ENCODE results near the gene ORAI2. TPM values are rescaled to one million over a fixed set of nuclear protein-coding genes. Genes with fewer than 3 reads are reported as not detected.

Gene ORAI2
- total and polyA plus RNA-seq, 2 of the 4 experiments (the other 2 are of a cell fraction), result 52.0 to 58.3 TPM

- H3K4me1 ChIP-seq (ENCODE audit: control insufficient read depth, insufficient read depth, low read length), result peaks cover 2% of the 10 kb centered on the region; the same call in 1 of the 2 replicates
- H4K5ac ChIP-seq (ENCODE audit: low read depth, low read length), result no peak overlapping the region
- peaks cover 10 to 32% of the 10 kb centered on the region in 2 experiments for H3K79me1 ChIP-seq (ENCODE audit: low read depth in 1 of 2, low read length in 2 of 2)
- peaks cover 11% of the 10 kb centered on the region for H4K20me1 ChIP-seq (ENCODE audit: insufficient read depth, low read length)
- no peak overlapping the region for H3K18ac ChIP-seq (ENCODE audit: low read depth, low read length)
- peak overlapping the region; percentile 23 for H2AK9ac ChIP-seq (replicated peaks; ENCODE audit: low read depth, low read length, poor library complexity)
- no peak overlapping the region for H4K91ac ChIP-seq (ENCODE audit: insufficient read depth, low read depth, low read length)
- ATAC-seq (ENCODE audit: low read depth) (no peak), DNase-seq (no peak)
- H3K4me3 ChIP-seq (ENCODE audit: insufficient read depth, low read depth, low read length), result no peak overlapping the region
- H2AFZ ChIP-seq (replicated peaks; ENCODE audit: low read length, poor library complexity), result no peak overlapping the region
- in situ Hi-C loops (cut with MboI; ENCODE audit: low sequenced_read_pairs) (no loop called here), intact Hi-C loops (cut with micrococcal nuclease) (no loop called here), dilution Hi-C loops (cut with HindIII; ENCODE audit: low sequenced_read_pairs, unreplicated experiment) (no loop called here)
- H2BK20ac ChIP-seq (ENCODE audit: low read depth, low read length), result no peak overlapping the region
- H2BK15ac ChIP-seq (ENCODE audit: low read depth, low read length), result no peak overlapping the region
- H4K8ac ChIP-seq (ENCODE audit: low read depth in 2 of 2, low read length in 2 of 2), result no peak overlapping the region
- H3K9ac ChIP-seq (ENCODE audit: low read depth, low read length), result no peak overlapping the region
- CTCF ChIA-PET, result interaction anchor here (0.5 kb wide), 1 partner anchor 1594 kb away, joined by 3 read pairs; the partner anchor contains the start of gene SRRT
- H3K23ac ChIP-seq (ENCODE audit: low read depth, low read length), result no peak overlapping the region
- WGBS, 2 experiments (ENCODE audit: extremely low coverage in 2 of 2, insufficient read length in 1 of 2), result 93% methylated on average over 13 of the region's 24 CpGs; no CpG with 5 or more reads in 1 of the 2 experiments
- H3K14ac ChIP-seq (replicated peaks; ENCODE audit: low read depth, low read length), result no peak overlapping the region
- H3K9me1 ChIP-seq (ENCODE audit: insufficient read depth, low read length), result peaks cover 9% of the 10 kb centered on the region
- H3K36me3 ChIP-seq (ENCODE audit: control insufficient read depth, insufficient read depth, low read length), result peaks cover 39% of the 10 kb centered on the region
- no peak overlapping the region for H2BK5ac ChIP-seq (ENCODE audit: low read depth, low read length, poor library complexity, severe bottlenecking)
- no peak overlapping the region for H3K4me2 ChIP-seq (ENCODE audit: low read depth, low read length)
- POLR2A ChIA-PET (ENCODE audit: unreplicated experiment), result no interaction called here
- no peak overlapping the region for H3K27ac ChIP-seq (ENCODE audit: insufficient read depth, low read length)
- no peak overlapping the region for H2BK120ac ChIP-seq (ENCODE audit: low read depth, low read length)
- BruUV-seq (replicated peaks), result no TSS peak
- H3K9me3 ChIP-seq (ENCODE audit: control insufficient read depth, insufficient read depth, low read length), result no peaks in the 10 kb centered on the region
- no peaks in the 10 kb centered on the region for H3K27me3 ChIP-seq (ENCODE audit: control insufficient read depth, insufficient read depth, low read length)
- no peak overlapping the region for H2AK5ac ChIP-seq (ENCODE audit: low read depth, low read length)
- no peak overlapping the region for H3K56ac ChIP-seq (ENCODE audit: extremely low read depth, insufficient read depth, low read length)
- no peak for TF ChIP-seq MAZ (IDR thresholded peaks at IDR 0.05; ENCODE audit: borderline replicate concordance, low read depth, low read length)
- TF ChIP-seq FOS (IDR thresholded peaks at IDR 0.05; ENCODE audit: low read depth, low read length), result no peak
- no peak for TF ChIP-seq BHLHE40 (IDR thresholded peaks at IDR 0.05; ENCODE audit: low read depth, low read length)
- TF ChIP-seq CEBPB (IDR thresholded peaks at IDR 0.05; ENCODE audit: low read depth, low read length), result no peak
- TF ChIP-seq, protein P1, sequence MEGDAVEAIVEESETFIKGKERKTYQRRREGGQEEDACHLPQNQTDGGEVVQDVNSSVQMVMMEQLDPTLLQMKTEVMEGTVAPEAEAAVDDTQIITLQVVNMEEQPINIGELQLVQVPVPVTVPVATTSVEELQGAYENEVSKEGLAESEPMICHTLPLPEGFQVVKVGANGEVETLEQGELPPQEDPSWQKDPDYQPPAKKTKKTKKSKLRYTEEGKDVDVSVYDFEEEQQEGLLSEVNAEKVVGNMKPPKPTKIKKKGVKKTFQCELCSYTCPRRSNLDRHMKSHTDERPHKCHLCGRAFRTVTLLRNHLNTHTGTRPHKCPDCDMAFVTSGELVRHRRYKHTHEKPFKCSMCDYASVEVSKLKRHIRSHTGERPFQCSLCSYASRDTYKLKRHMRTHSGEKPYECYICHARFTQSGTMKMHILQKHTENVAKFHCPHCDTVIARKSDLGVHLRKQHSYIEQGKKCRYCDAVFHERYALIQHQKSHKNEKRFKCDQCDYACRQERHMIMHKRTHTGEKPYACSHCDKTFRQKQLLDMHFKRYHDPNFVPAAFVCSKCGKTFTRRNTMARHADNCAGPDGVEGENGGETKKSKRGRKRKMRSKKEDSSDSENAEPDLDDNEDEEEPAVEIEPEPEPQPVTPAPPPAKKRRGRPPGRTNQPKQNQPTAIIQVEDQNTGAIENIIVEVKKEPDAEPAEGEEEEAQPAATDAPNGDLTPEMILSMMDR (conservative IDR thresholded peaks at IDR 0.05; ENCODE audit: low read depth, low read length), result no peak
- no peak for TF ChIP-seq USF2 (IDR thresholded peaks at IDR 0.05; ENCODE audit: low read depth, low read length)
- TF ChIP-seq RAD21 (IDR thresholded peaks at IDR 0.05; ENCODE audit: low read length), result no peak
- no peak for TF ChIP-seq SMC3 (IDR thresholded peaks at IDR 0.05; ENCODE audit: low read depth, low read length)
- TF ChIP-seq CHD1 (IDR thresholded peaks at IDR 0.05; ENCODE audit: low read depth, low read length), result no peak
- TF ChIP-seq POLR2A (IDR thresholded peaks at IDR 0.05; ENCODE audit: low read depth, low read length), result no peak
- no peak for TF ChIP-seq RFX5 (IDR thresholded peaks at IDR 0.05; ENCODE audit: low read depth, low read length)
- no peak for TF ChIP-seq RCOR1 (IDR thresholded peaks at IDR 0.05; ENCODE audit: insufficient replicate concordance, low read length)
- no peak for TF ChIP-seq ELK1 (IDR thresholded peaks at IDR 0.05; ENCODE audit: borderline replicate concordance, low read depth, low read length)
- no peak for TF ChIP-seq NFE2L2 (IDR thresholded peaks at IDR 0.05; ENCODE audit: low read depth, low read length)
- no peak for TF ChIP-seq MAFK (IDR thresholded peaks at IDR 0.05; ENCODE audit: low read depth, low read length)
- H3K4ac ChIP-seq (ENCODE audit: low read depth, low read length), result no peak overlapping the region
Observed at GRCh38 chr7:102469351-102469971, 36.1 kb downstream of the ORAI2 start.

All from IMR-90 (cell line).